KOPT-K1 (cell line): Measurements from ENCODE around the gene TEFM.
"Not testable (repeated sequence)": the region's sequence is repeated elsewhere in the genome, so short reads cannot be mapped to it uniquely, and the experiment has no call there.

Experiments used
- H3K27ac ChIP-seq: fragments of 200-600 bp; sonication (generic); 2 replicates; pipeline ENCODE4 v1.5.1; 2016; ENCODE audit warnings: antibody characterized with exemption, mild to moderate bottlenecking, low read depth, low read length; ENCODE audit not compliant: poor library complexity, severe bottlenecking
- H3K36me3 ChIP-seq: fragments of 200-600 bp; sonication (generic); 2 replicates; pipeline ENCODE4 v1.5.1; 2017; ENCODE audit warnings: antibody characterized with exemption, mild to moderate bottlenecking, low read length, moderate library complexity; ENCODE audit not compliant: insufficient read depth
- H3K9me3 ChIP-seq: fragments of 200-600 bp; sonication (generic); 2 replicates; pipeline ENCODE4 v1.5.1; 2017; ENCODE audit warnings: antibody characterized with exemption, low read length, mild to moderate bottlenecking; ENCODE audit not compliant: insufficient read depth, poor library complexity, severe bottlenecking

TEFM gene, protein sequence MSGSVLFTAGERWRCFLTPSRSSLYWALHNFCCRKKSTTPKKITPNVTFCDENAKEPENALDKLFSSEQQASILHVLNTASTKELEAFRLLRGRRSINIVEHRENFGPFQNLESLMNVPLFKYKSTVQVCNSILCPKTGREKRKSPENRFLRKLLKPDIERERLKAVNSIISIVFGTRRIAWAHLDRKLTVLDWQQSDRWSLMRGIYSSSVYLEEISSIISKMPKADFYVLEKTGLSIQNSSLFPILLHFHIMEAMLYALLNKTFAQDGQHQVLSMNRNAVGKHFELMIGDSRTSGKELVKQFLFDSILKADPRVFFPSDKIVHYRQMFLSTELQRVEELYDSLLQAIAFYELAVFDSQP

DNA sequence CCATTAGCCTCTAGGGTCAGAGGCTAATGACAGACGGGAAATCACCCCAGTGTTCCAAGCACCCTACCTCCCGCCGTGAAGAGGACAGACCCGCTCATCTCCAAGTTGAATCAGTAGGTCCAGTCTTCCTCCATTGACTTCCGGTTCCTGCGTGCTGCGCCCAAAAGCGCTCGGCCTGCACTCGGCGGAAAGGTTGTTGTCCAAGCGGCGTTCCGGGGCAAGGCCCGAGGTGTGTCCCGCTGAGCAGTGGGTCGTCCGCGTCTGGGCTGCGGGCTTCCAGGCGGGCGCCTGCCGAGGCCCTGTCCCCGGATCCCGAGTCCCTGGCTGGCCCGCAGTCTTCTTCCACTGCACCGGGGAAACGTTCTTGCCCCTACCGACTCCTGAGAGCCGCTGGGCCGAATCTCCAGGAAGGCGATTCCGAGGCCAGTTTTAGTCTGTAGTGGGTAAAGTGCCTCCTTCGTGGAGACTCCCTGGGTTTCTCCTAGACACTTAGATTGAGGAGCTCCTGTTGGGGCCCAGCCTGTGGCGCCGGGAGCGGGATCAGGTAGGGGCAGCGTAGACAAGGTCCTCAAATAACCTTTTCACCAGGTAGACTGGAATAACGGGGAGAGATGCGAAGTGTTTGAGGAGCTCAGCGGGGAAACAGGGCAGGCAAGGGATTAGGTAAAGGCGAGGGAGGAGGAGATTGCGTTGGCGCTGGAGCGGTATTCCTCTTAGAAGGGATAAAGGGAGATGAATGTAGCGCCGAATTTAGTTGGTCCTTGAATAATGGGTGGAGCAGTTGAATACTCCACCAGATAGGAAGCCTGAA, at the start of gene TEFM:
TEFM (minus strand) TSS at position 138 of the 811 bp plus-strand sequence; CDS start at position 98, 40 bp downstream.
- Histone ChIP-seq H3K36me3 (peaks cover 23% of the 10 kb centered on the region), H3K9me3 (no peaks in the 10 kb centered on the region), H3K27ac (peak within 1 kb of the TSS; percentile 69)

DNA sequence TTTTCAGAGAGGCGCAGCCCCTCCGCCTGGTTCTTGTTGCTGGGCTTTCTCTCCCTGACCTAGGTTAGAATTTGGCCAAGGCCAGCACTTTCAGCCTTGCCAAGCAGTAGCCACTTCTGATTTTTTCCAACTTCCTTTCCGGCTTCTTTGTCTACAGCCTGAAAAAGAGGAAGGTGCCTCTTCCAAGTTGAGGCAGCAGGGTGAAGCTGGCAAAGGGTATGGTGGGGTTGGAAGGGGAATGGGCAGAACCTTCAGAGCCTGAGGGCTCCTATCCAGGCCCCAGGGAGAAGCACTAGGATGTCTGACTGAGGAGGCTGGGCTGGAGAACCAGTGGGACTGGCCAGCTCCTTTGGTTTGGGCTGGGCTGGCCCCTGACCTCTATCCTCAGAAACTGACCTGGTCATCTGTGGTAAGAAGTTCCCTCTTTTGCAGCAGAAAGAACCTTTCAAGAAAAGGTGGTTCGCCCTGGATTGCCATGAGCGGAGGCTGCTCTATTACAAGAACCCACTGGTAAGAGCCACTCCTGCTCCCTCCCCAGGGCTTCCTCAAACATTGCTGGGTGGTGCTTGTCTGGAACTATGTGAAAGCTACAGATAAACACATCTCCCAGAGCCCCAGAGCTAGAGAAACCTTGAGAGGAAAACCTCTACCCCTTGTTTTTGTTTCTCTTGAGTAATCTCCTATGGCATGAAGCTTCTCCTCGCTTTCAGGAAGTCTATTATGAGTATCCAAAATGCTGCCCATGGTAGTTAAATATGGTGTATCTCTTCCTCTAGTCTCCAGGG, 48.2 kb upstream of the TEFM start:
- Histone ChIP-seq H3K9me3 (no peaks in the 10 kb centered on the region), H3K27ac (no peak overlapping the region), H3K36me3 (no peaks in the 10 kb centered on the region)

DNA sequence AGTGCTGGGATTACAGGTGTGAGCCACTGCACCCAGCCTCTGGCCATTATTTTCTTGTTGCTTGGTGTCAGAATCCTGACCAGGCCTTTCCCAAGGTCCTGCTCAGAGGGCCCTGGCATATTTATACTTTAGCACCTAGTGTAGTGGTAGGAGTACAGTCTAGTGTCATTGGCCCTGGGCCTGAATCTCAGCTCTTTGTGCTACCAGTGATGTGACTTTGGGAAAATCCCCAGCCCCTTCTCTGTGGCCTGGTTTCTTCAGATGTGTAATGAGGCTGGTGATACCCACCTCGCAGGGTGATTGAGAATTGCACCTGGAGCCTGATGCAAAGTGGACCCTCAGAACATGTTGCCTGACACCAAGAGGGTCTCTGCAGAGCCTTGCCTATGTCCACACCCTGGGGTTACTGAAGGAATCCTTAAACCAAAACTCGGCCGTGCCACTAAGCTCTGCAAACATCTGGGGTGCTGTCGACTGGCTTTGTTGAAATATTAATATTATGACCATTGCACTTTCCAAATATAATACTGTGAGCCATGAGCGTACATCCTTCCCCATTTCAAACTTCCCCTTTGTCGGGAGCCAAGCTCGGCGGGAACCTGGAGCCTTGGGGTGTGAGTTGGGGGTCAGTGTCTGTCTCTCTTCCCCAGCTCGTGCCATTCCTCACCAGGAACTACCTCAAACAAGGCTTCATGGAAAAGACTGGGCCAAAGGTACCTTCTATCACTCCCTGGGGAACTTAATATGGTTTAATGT, 46.8 kb upstream of the TEFM start:
- no peak overlapping the region for H3K27ac ChIP-seq

DNA sequence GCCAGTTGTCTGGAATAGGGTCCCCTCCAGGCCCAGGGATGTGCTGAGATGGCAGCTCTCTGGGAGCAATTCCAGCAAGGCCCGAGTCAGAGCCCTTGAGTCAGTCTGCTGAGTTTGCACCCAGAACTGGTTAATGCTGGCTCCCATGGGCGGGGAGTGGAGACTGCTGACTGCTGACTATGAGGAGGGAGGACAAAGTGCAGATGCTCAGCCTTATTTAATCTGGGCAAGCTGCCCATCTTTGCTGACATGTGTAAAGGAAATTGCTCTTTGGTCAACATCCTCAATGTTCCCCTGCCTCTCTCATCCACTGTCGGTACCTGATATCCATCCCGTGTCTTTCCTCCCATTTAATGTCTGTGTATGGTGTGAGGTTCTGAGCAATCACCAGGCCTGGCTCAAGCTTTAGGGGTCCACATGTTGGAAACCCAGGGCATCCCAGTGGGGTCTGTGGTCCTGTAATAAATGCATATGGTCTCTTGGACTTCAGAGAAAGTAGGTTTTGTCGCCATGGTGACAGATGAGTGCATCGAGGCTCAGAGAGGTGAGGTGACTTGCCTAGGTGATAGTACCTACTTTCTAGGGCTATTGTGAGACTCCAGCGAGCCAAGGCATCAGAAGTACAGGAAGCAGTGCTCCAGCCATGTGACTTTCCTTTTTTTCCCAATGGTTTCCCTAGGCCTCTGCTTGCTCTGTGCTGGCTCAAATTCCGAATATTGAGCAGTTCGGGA, 44.8 kb upstream of the TEFM start:
- H3K9me3 ChIP-seq = no peaks in the 10 kb centered on the region
- no peak overlapping the region for H3K27ac ChIP-seq
- no peaks in the 10 kb centered on the region for H3K36me3 ChIP-seq

More for the DNA sequence above, 46.8 kb upstream of the TEFM start:
- no peaks in the 10 kb centered on the region for H3K36me3 ChIP-seq
- no peaks in the 10 kb centered on the region for H3K9me3 ChIP-seq

DNA sequence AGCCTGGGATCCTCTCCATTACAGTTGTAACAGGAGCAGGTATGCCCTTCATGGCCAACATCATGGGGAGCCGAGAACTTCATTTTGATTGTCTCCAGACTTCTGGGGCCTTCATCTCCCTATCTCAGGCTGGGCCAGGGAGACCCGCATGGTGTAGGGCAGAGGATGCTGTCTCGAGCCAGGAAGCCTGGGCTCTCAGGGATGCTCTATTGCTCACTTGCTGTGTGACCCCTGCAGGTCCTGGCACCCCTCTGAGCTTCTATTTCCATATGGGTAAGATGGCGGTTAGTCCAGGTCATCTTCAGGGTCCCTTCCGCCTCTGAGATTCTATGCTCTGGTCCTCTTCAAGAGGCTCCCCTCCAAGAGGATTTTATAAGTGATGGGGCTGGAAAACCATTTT, 44.2 kb upstream of the TEFM start:
- H3K27ac ChIP-seq = no peak overlapping the region
- H3K9me3 ChIP-seq = no peaks in the 10 kb centered on the region
- H3K36me3 ChIP-seq = no peaks in the 10 kb centered on the region

DNA sequence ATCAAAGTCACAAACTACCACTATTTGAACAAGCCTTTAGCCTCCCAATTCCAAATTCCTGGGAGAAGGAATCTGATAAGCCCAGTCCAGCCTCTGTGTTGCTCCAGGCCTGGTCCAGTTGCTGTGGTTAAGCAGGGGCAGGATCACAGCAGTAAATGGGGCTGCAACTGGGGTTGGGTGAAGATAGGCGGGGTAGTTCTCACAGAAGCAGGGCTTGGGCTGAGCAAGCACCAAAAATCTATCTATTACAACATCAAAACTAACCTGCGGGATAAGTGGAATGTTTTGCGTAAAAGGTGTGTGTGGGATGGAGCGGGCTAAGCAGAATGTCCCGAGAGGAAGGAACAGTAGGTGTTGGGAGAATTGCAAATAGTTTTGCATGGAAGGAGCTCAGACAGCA, 41.8 kb upstream of the TEFM start:
- no peaks in the 10 kb centered on the region for H3K36me3 ChIP-seq
- H3K9me3 ChIP-seq = no peaks in the 10 kb centered on the region
- no peak overlapping the region for H3K27ac ChIP-seq

DNA sequence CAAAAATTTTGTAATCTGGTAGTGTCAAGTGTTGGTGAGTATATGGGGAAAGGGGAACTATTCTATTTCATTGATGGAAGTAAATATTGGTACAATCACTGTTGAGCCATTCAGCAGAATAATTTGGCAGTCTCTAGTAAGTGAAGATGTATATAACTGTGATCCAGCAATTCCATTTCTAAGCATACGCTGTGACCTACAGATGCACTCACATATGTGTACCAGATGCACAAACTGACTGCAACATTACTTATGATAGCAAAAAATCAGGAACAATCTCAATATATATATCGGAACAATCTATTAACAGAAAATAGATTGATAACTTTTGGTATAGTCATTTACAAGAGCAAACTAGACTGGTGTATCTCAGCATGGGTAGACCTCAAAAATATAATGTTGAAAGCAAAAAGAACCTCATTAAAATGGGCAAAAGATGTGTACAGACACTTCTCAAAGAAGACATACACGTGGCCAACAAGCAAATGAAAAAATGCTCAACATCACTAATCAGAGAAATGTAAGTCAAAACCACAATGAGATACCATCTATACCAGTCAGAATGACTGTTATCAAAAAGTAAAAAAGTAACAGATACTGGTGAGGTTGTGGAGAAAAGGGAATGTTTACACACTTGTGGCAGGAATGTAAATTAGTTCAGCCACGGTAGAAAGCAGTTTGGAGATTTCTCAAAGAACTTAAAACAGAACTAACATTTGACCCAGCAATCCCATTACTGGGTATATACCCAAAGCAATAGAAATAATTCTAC, 36.5 kb upstream of the TEFM start:
- Histone ChIP-seq H3K9me3 (no peaks in the 10 kb centered on the region), H3K27ac (no peak overlapping the region), H3K36me3 (no peaks in the 10 kb centered on the region)

DNA sequence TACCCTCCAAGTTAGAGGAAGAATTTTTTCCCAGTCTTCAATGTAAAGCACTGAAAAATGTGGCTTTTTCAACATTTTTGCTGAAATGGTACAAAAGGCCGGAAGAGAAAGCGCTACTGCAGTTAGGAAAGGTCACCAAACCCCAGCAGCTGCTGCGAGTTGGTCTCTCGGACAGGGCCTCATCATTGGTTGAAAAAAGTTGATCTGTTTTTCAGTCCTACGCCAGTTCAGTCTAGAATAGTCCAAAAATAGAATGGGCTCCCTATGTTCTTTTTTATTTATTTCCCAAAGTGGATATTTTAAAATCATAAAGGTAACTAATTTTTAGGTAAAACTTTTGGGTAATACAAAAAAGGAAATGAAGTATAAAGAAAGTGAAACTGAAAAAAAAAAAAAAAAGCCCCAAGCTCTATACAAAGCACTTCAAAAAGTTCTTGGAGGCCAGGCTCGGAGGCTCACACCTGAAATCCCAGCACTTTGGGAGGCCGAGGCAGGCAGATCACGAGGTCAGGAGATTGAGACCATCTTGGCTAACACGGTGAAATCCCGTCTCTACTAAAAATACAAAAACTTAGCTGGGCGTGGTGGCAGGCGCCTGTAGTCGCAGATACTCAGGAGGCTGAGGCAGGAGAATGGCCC, 33.1 kb upstream of the TEFM start:
- Histone ChIP-seq H3K9me3 (no peaks in the 10 kb centered on the region), H3K36me3 (no peaks in the 10 kb centered on the region), H3K27ac (no peak overlapping the region)

DNA sequence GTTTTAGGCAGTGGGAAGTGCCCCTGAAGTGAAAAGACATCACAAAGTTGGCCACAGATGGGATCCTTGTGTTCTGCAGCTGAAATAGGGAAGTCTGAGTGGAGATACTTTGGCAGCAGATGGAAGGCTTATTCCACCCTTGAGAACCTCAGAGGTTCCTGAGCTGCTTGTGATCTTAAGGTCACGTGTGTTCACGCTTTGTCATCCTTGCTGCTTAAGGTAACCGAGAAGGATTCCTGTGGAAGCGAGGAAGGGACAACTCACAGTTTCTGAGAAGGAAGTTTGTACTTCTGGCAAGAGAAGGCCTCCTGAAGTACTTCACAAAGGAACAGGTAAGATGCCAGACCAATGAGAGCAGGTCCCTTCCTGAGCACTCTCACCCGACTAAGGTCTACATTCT, 27.9 kb upstream of the TEFM start:
- H3K36me3 ChIP-seq = no peaks in the 10 kb centered on the region
- H3K27ac ChIP-seq = no peak overlapping the region

DNA sequence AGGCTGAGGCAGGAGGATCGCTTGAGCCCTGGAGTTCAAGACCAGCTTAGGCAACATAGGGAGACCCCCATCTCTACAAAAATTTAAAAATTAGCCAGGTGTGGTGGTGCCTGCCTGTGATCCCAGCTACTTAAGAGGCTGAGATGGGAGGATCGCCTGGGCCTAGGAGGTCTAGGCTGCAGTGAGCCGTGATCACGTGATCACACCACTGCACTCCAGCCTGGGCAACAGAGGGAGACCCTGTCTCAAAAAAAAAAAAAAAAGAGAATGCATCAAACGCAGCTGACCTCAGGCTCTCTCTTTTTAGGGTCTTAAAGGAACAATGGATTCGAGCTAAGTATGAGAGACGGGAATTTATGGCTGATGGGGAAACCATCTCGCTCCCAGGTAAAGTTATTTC, 25.5 kb upstream of the TEFM start:
- not testable (repeated sequence) for H3K27ac ChIP-seq, H3K9me3 ChIP-seq, H3K36me3 ChIP-seq

More for the DNA sequence above, 27.9 kb upstream of the TEFM start:
- H3K9me3 ChIP-seq = no peaks in the 10 kb centered on the region

DNA sequence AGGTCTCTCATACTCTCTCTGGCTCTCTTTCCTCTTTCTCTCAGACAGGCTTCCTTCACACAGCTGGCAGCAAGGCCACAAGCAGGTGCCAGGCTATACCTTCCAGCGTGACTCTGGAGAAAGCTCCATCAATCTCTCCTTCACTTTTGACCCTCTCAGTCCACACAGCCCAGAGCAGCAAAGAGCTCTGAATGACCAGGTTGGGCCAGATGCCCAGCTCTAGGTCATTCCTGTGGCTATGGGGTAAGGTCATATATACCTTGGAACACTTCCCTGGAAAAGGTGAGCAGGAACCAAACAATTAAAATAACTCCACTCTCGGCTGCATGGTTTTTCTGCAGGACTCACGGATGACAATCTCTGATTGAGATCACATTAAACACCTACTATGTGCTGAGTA, 24.5 kb upstream of the TEFM start:
- no peak overlapping the region for H3K27ac ChIP-seq
- H3K36me3 ChIP-seq = no peaks in the 10 kb centered on the region
- H3K9me3 ChIP-seq = no peaks in the 10 kb centered on the region

DNA sequence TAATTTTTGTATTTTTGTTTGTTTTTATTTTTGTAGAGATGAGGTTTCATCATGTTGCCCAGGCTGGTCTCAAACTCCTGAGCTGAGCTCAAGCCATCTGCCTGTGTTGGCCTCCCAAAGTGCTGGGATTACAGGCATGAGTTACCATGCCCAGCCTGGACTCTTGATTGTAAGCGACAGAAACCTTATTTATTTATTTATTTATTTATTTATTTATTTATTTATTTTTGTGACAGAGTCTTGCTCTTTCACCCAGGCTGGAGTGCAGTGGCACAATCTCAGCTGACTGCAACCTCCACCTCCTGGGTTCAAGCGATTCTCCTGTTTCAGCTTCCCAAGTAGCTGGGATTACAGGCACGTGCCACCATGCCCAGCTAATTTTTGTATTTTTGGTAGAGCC, 23.8 kb upstream of the TEFM start:
- not testable (repeated sequence) for H3K9me3 ChIP-seq, H3K27ac ChIP-seq, H3K36me3 ChIP-seq

DNA sequence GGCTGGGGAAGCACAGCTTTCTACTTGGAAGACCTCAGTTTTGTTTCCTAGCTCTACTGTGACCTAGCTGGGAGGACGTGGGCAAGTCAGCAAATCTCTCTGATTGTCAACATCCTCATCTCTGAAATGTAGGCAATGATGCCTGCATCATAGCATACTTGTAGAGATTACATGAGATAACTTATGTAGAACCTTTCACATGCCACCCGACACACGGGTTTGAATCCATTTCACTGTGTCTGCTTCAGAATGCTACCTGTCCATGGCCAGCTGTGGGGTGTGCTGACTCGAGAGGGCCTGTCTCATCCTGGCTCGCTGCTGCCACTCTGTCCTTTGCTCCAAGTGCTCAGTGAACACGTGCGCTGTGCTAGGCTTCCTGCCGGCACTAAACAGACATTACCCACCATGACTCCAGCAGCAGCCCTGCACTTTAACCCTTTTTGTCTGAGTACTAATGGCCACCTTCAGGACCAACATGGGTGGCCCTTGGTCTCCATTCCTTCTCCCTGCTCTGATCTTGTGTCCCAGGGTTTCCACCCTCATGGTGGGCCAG, 23.1 kb upstream of the TEFM start:
- no peaks in the 10 kb centered on the region for H3K9me3 ChIP-seq
- H3K27ac ChIP-seq = no peak overlapping the region
- no peaks in the 10 kb centered on the region for H3K36me3 ChIP-seq
